GM21528 (cell line): ENCODE results near the gene COL8A2.
"Not testable (repeated sequence)": the region's sequence is repeated elsewhere in the genome, so short reads cannot be mapped to it uniquely, and the experiment has no call there.

Source experiments
- ATAC-seq: cut with Tn5 transposase; IDR thresholded peaks from one replicate; pipeline ENCODE4 v1.9.1; 2021; ENCODE audit warnings: mild to moderate bottlenecking, moderate library complexity; ENCODE audit not compliant: unreplicated experiment, low FRiP score

Gene COL8A2

GRCh38 chr1:36125129-36125991, at the start of gene COL8A2:
TSS of gene COL8A2 (minus strand) at chr1:36125222. CDS start at chr1:36100242, 24,980 bp downstream.
- no peak for ATAC-seq

- ATAC-seq: no peak
Measured at GRCh38 chr1:36174713-36175112, 49.7 kb upstream of the COL8A2 start.

- no peak for ATAC-seq
Measured at GRCh38 chr1:36172983-36173382, 48.0 kb upstream of the COL8A2 start.

- no peak for ATAC-seq
Measured at GRCh38 chr1:36172017-36172747, 47.2 kb upstream of the COL8A2 start.

GRCh38 chr1:36170643-36171412, 45.8 kb upstream of the COL8A2 start:
- no peak for ATAC-seq

GRCh38 chr1:36168514-36168913, 43.5 kb upstream of the COL8A2 start:
- no peak for ATAC-seq

GRCh38 chr1:36166938-36167905, 42.2 kb upstream of the COL8A2 start:
- ATAC-seq: no peak

GRCh38 chr1:36166136-36166535, 41.1 kb upstream of the COL8A2 start:
- ATAC-seq: no peak

- no peak for ATAC-seq
Measured at GRCh38 chr1:36165145-36165544, 40.1 kb upstream of the COL8A2 start.

- ATAC-seq: no peak
Measured at GRCh38 chr1:36164361-36164760, 39.3 kb upstream of the COL8A2 start.

- ATAC-seq: no peak
Measured at GRCh38 chr1:36163426-36163825, 38.4 kb upstream of the COL8A2 start.

GRCh38 chr1:36162680-36163239, 37.7 kb upstream of the COL8A2 start:
- ATAC-seq: no peak

GRCh38 chr1:36161641-36162531, 36.9 kb upstream of the COL8A2 start:
- no peak for ATAC-seq

- ATAC-seq: no peak
Measured at GRCh38 chr1:36160949-36161485, 36.0 kb upstream of the COL8A2 start.

GRCh38 chr1:36160388-36160948, 35.4 kb upstream of the COL8A2 start:
- no peak for ATAC-seq

GRCh38 chr1:36159614-36160387, 34.8 kb upstream of the COL8A2 start:
- ATAC-seq: no peak

- not testable (repeated sequence) for ATAC-seq
Measured at GRCh38 chr1:36158827-36159252, 33.8 kb upstream of the COL8A2 start.
